Endothelial cell of umbilical vein (primary cell): Measurements from ENCODE around the gene PNCK. TPM values are rescaled to one million over a fixed set of nuclear protein-coding genes. Genes with fewer than 3 reads are reported as not detected.
A peak's percentile ranks its signal among the peaks of the same experiment; 100 is the strongest.

Experiments
- BruUV-seq: library from RNA; stranded (reverse); fragments of 400-500 nt; replicated peaks from 2 replicates; lab custom pipeline; 2021; lab: Mats Ljungman, UMichigan
- CTCF ChIA-PET: fragments of 300-600, 350-600 bp; sonication (Branson Sonifier 250); formaldehyde crosslinking; loops from one replicate; lab custom pipeline; 2021; ENCODE audit warnings: antibody characterized with exemption, inconsistent platforms; lab: Charles Lee
- POLR2A ChIA-PET: fragments of 300-600, 350-600 bp; sonication (Branson Sonifier 250); formaldehyde crosslinking; loops from one replicate; lab custom pipeline; 2021; ENCODE audit warnings: antibody characterized with exemption, inconsistent platforms; lab: Charles Lee
- DNase-seq: peaks from one replicate; pipeline ENCODE4 v3.0.0-alpha.2; 2011; ENCODE audit warnings: low read depth, low spot score
- FAIRE-seq: peaks from 2 replicates; lab custom pipeline; 2011; peaks lifted over from hg19 to GRCh38; lab: Jason Lieb, UNC
- H2AFZ ChIP-seq: 2 replicates; pipeline ENCODE4 v1.6.0; 2012; ENCODE audit warnings: low read depth, low read length, control low read depth, inconsistent platforms
- H3K27ac ChIP-seq: 2 replicates; pipeline ENCODE4 v1.5.1; 2011; ENCODE audit warnings: low read depth, mild to moderate bottlenecking, control low read depth, low read length, moderate library complexity; ENCODE audit not compliant: insufficient read depth
- H3K27me3 ChIP-seq, 2 experiments: 2 replicates each; pipeline versions ENCODE4 v1.6.0 to v1.6.1; 2011; ENCODE audit warnings: low read length in 2 of 2, mixed read lengths in 1 of 2; ENCODE audit not compliant: control insufficient read depth in 2 of 2, insufficient read depth in 2 of 2
- H3K36me3 ChIP-seq, 2 experiments: 2 replicates in 1 of 2; 3 replicates in 1 of 2; pipeline ENCODE4 v1.5.1; 2011; ENCODE audit warnings: low read length in 2 of 2, mild to moderate bottlenecking in 1 of 2, moderate library complexity in 1 of 2; ENCODE audit not compliant: control insufficient read depth in 2 of 2, insufficient read depth in 2 of 2; ENCODE audit errors: extremely low read depth in 1 of 2
- H3K4me1 ChIP-seq: 3 replicates; pipeline ENCODE4 v1.5.1; 2011; ENCODE audit warnings: mild to moderate bottlenecking, low read length; ENCODE audit not compliant: control insufficient read depth, insufficient read depth; ENCODE audit errors: extremely low read depth
- H3K4me2 ChIP-seq: 2 replicates; pipeline ENCODE4 v1.6.1; 2011; ENCODE audit warnings: low read length, control low read depth, mixed read lengths; ENCODE audit not compliant: insufficient read depth
- H3K4me3 ChIP-seq, 3 experiments: fragments of 200-600 bp in 1 of 3; sonication (generic), shearing (Covaris generic) in 1 of 3; replicated peaks in 1 of 3; 2 replicates each; pipeline ENCODE4 v1.5.1; 2011 to 2016; ENCODE audit warnings: control low read depth in 3 of 3, low read length in 3 of 3, mild to moderate bottlenecking in 2 of 3, inconsistent platforms in 1 of 3, low read depth in 1 of 3, moderate library complexity in 1 of 3; ENCODE audit not compliant: insufficient read depth in 1 of 3
- H3K79me2 ChIP-seq: 2 replicates; pipeline ENCODE4 v1.6.0; 2012; ENCODE audit warnings: low read length, inconsistent platforms; ENCODE audit not compliant: control insufficient read depth, insufficient read depth
- H3K9ac ChIP-seq: replicated peaks from 2 replicates; pipeline ENCODE3; 2011; ENCODE audit warnings: low read length, control low read depth; ENCODE audit not compliant: insufficient read depth; ENCODE audit errors: extremely low read depth
- H3K9me1 ChIP-seq: replicated peaks from 3 replicates; pipeline ENCODE4 v1.6.0; 2011; ENCODE audit warnings: mild to moderate bottlenecking, low read length; ENCODE audit not compliant: control insufficient read depth, insufficient read depth; ENCODE audit errors: extremely low read depth
- H3K9me3 ChIP-seq: replicated peaks from 2 replicates; pipeline ENCODE4 v1.5.1; 2012; ENCODE audit warnings: low read length, inconsistent platforms; ENCODE audit not compliant: control insufficient read depth, insufficient read depth
- H4K20me1 ChIP-seq: replicated peaks from 2 replicates; pipeline ENCODE3; 2011; ENCODE audit warnings: mild to moderate bottlenecking, low read length; ENCODE audit not compliant: control insufficient read depth, insufficient read depth; ENCODE audit errors: extremely low read depth
- EZH2 ChIP-seq: IDR thresholded peaks from 2 replicates; pipeline ENCODE4 v1.6.1; 2012; ENCODE audit warnings: borderline replicate concordance, low read depth, mild to moderate bottlenecking, moderate library complexity, low read length, inconsistent platforms; ENCODE audit not compliant: severe bottlenecking
- FOS ChIP-seq: IDR thresholded peaks from 2 replicates; pipeline ENCODE4 v1.6.1; 2011; ENCODE audit warnings: mild to moderate bottlenecking, low read length, moderate library complexity, borderline replicate concordance; ENCODE audit not compliant: insufficient read depth
- GATA2 ChIP-seq: IDR thresholded peaks from 2 replicates; pipeline ENCODE4 v1.7.0; 2011; ENCODE audit warnings: low read depth, mild to moderate bottlenecking, moderate library complexity, mixed read lengths, low read length; ENCODE audit not compliant: insufficient read length, insufficient read depth
- JUN ChIP-seq: IDR thresholded peaks from 2 replicates; pipeline ENCODE4 v1.6.1; 2011; ENCODE audit warnings: borderline replicate concordance, low read depth; ENCODE audit not compliant: insufficient read length, insufficient read depth
- MYC ChIP-seq: IDR thresholded peaks from one replicate; pipeline ENCODE4 v1.6.1; 2011; ENCODE audit warnings: mild to moderate bottlenecking, low read depth, low read length
- POLR2A ChIP-seq: IDR thresholded peaks from 2 replicates; pipeline ENCODE4 v1.6.1; 2012; ENCODE audit warnings: low read depth, mild to moderate bottlenecking, control low read depth, low read length
- POLR2AphosphoS5 ChIP-seq: IDR thresholded peaks from 2 replicates; pipeline ENCODE4 v1.6.1; 2012; ENCODE audit warnings: low read depth, mild to moderate bottlenecking, control low read depth, low read length, moderate library complexity; ENCODE audit not compliant: insufficient read depth
- dilution Hi-C: fragments of 300-500 bp; cut with MboI; formaldehyde crosslinking; loops from one replicate; pipeline ENCODE4 v1.15.0; 2019; ENCODE audit warnings: low sequenced_read_pairs; ENCODE audit not compliant: extremely low pct_ligation_motif_present
- intact Hi-C: fragments of 100-400 bp; cut with micrococcal nuclease; formaldehyde crosslinking; loops from one replicate; pipeline ENCODE4 v1.10.0; 2022
- polyA plus RNA-seq, 4 experiments: library from polyadenylated mRNA; depleted of rRNA in 3 of 4; stranded (reverse) in 3 of 4; unstranded in 1 of 4; fragments of >200 nt; gene quantifications; 2 replicates each; pipeline versions ENCODE4 v1.2.1 to v1.2.3, GENCODE V29; 2011 to 2012; ENCODE audit warnings: missing spikeins in 1 of 4
- total RNA-seq: library from RNA; stranded (reverse); gene quantifications from 2 replicates; pipeline ENCODE4 v1.2.3, GENCODE V29; 2021
- TF ChIP-seq, protein P1 (sequence below), 2 donors: IDR thresholded peaks; 1 replicate in 1 of 2; 2 replicates in 1 of 2; pipeline ENCODE4 v1.5.1; 2011; ENCODE audit warnings: low read length in 2 of 2, mild to moderate bottlenecking in 2 of 2, moderate library complexity in 2 of 2, control low read depth in 1 of 2, inconsistent platforms in 1 of 2, low read depth in 1 of 2; ENCODE audit not compliant: insufficient read depth in 1 of 2; ENCODE audit errors: extremely low read depth in 1 of 2
- TF ChIP-seq, protein P2 (sequence below): IDR thresholded peaks from 2 replicates; pipeline ENCODE4 v1.6.1; 2011; ENCODE audit not compliant: insufficient read depth, insufficient read length

PNCK gene
- total and polyA plus RNA-seq, 2 donors (not counting 3 experiments of a cell fraction or from before 2014, with no cell fraction given), result 0.12 TPM; not detected in 1

DNA sequence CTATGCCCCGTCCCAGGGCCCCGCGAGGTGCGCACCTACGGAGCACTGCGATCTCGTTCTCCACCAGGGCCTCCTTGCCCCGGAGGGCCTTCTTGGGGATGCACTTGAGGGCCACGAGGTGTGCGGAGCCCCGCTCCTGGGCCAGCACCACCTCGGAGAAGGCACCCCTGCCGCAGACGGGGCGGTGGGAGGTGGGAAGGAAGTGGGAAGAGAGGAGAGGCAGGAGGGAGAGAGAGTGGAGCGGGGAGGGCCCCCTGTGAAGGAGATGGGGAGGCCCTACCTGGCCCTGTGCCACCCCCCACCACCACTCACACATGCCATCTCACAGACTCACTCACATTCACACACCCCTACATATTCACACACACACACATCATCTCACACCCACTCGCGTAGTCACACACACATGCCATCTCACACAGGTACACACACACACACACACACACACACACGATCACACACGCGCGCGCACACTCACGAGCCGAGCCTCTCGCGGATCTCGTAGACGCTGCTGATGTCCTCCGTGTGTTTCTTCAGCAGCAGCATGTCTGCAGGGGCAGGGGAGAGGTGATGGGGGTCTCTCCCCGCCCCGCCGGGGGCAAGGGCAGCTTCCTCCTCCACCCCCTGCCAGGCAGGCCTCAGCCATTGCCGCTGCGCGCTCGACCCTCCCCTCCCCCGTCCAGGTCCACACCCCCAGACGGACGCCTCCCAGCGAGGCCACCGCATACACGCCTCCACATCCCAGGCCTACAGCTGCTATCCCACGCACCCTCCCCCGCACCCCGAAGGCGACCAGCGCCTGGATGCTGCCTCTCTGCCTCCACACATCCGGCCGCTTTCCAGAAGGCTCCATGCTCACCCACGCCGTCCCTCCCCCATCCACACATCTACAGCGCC, 834 bp downstream of the PNCK start:
- Histone ChIP-seq H3K27me3 (peaks cover 5 to 12% of the 10 kb centered on the region in 2 experiments), H3K27ac (no peak overlapping the region), H3K9me1 (no peaks in the 10 kb centered on the region), H3K4me3 (no peak overlapping the region), H3K9ac (no peak overlapping the region), H3K79me2 (no peaks in the 10 kb centered on the region), H3K4me1 (no peaks in the 10 kb centered on the region), H2AFZ (no peak overlapping the region), H3K9me3 (no peaks in the 10 kb centered on the region), H3K36me3 (no peaks in the 10 kb centered on the region), H4K20me1 (no peaks in the 10 kb centered on the region), H3K4me2 (no peak overlapping the region)
- FAIRE-seq (no peak), DNase-seq (no peak)
- CTCF ChIA-PET, result no interaction called here
- POLR2A ChIA-PET, result no interaction called here
- no peak for TF ChIP-seq POLR2AphosphoS5
- peak; percentile 44 for TF ChIP-seq EZH2
- intact Hi-C loops (no loop called here), dilution Hi-C loops (no loop called here)
- BruUV-seq, result no TSS peak

DNA sequence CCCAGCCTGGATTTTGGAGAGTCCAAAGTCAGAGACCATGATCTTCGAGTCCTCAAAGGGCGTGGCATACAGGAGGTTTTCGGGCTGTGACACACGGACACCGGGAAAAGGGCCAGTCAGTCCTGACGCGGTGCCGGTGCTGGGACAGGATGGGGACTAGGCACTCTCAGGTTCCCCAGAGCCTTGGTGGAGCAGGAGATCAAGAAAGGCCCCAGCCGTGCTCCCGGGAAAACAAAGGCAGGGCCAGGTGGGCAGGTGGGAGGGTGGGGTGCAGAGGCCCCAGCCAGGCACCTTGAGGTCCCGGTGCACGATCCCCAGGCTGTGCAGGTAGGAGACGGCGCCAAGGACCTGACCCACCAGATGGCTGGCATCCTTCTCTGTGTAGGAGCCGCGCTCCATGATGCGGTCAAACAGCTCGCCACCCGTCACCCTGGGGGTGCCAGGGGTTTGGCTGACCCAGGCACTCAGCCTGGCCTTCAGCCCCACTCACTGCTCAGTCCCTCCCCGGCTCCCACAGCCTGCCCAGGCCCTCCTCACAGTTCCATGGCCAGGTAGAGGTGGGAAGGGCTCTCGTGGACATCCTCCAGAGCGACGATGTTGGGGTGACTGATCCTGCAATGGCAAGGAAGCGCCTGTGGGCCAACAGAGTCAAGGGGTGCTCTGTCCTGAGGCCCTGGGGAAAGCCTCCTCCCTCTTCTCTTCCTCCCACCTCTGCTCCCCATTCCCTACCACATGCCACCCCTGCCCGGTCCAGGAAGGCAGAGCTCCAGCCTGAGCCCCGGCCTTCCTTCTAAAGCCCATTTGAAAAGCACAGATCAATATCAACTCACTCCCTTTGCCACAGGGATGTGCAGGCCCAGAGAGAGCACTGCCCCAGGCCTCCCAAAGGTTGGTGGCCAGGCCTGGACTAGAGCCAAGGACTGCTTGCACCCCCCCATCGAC, 1.8 kb downstream of the PNCK start:
- Histone ChIP-seq H3K4me1 (no peaks in the 10 kb centered on the region), H3K4me3 (no peak overlapping the region), H3K9me1 (no peaks in the 10 kb centered on the region), H3K27me3 (peaks cover 5 to 12% of the 10 kb centered on the region in 2 experiments), H2AFZ (no peak overlapping the region), H4K20me1 (no peaks in the 10 kb centered on the region), H3K27ac (no peak overlapping the region), H3K9ac (no peak overlapping the region), H3K4me2 (no peak overlapping the region), H3K36me3 (no peaks in the 10 kb centered on the region), H3K79me2 (no peaks in the 10 kb centered on the region), H3K9me3 (no peaks in the 10 kb centered on the region)
- CTCF ChIA-PET, result interaction anchor here (1.2 to 6.8 kb wide), 3 partner anchors 12 to 118 kb away, joined by 5 to 89 read pairs (median 18); no protein-coding TSS in a partner anchor
- intact Hi-C loops (no loop called here), dilution Hi-C loops (no loop called here)
- FAIRE-seq, result no peak
- DNase-seq, result no peak
- TF ChIP-seq JUN (no peak), EZH2 (no peak), MYC (no peak), POLR2A (no peak), GATA2 (no peak), POLR2AphosphoS5 (no peak), FOS (no peak)
- TF ChIP-seq, protein P1, sequence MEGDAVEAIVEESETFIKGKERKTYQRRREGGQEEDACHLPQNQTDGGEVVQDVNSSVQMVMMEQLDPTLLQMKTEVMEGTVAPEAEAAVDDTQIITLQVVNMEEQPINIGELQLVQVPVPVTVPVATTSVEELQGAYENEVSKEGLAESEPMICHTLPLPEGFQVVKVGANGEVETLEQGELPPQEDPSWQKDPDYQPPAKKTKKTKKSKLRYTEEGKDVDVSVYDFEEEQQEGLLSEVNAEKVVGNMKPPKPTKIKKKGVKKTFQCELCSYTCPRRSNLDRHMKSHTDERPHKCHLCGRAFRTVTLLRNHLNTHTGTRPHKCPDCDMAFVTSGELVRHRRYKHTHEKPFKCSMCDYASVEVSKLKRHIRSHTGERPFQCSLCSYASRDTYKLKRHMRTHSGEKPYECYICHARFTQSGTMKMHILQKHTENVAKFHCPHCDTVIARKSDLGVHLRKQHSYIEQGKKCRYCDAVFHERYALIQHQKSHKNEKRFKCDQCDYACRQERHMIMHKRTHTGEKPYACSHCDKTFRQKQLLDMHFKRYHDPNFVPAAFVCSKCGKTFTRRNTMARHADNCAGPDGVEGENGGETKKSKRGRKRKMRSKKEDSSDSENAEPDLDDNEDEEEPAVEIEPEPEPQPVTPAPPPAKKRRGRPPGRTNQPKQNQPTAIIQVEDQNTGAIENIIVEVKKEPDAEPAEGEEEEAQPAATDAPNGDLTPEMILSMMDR (IDR thresholded peaks at IDR 0.05; ENCODE audit: extremely low read depth in 1 of 2, insufficient read depth in 1 of 2, low read depth in 1 of 2, low read length in 2 of 2), result no peak
- TF ChIP-seq, protein P2, sequence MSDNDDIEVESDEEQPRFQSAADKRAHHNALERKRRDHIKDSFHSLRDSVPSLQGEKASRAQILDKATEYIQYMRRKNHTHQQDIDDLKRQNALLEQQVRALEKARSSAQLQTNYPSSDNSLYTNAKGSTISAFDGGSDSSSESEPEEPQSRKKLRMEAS, result no peak
- POLR2A ChIA-PET, result no interaction called here
- no TSS peak for BruUV-seq
